DOHH2 (cell line): Measurements from ENCODE around the gene GIPC3.

Experiments used
- EZH2phosphoT487 ChIP-seq: fragments of 200-600 bp; sonication (generic); IDR thresholded peaks from 2 replicates; pipeline ENCODE4 v1.6.1; 2017; ENCODE audit warnings: borderline replicate concordance, mild to moderate bottlenecking, antibody characterized with exemption, low read length, moderate library complexity, mixed read lengths
- TF ChIP-seq, protein P1 (sequence below): fragments of 200-600 bp; sonication (generic); IDR thresholded peaks from one replicate; pipeline ENCODE4 v1.5.1; 2014; ENCODE audit warnings: antibody characterized with exemption, mild to moderate bottlenecking, low read depth, low read length; ENCODE audit not compliant: poor library complexity, severe bottlenecking

DNA sequence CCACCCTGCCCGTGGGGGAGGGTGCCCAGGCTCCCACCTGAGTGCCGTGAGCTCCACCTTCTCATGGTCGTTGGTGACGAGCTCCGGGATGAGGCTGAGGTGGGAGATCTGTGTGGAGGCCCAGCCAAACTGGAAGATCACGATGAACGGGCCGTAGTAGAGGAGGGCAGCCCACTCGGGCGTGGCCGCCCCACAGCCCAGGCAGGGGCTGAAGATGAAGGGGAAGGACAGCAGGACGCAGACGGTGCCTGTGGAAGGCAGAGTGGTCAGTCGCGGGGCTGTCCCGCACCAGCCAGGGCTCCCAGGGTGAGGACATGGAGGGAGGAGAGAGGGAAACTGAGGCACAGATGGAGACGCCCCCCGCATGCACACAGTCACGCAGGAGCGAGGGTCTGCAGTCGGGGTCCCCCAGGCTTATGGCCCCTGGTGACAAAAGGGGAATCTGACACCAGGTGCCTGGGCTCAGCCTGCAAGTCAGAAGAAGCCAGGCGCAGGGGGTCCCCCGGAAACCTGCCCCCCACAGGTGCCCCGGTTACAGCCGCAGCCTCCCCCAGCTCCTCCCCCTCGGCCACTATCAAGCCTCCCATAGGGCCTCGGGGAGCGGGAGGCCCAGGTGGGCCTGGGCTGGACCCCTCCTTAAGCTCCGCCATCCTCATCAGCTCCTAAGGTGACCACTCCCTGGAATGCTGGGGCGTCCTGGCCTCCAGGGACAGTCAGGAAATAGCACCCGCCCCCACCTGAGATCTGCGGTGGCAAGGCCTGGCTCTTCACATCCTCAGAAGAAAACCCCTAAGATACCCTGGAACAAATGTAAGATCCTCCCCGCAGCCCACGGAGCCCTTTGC is 34.1 kb upstream of the GIPC3 start:
- TF ChIP-seq, protein P1, sequence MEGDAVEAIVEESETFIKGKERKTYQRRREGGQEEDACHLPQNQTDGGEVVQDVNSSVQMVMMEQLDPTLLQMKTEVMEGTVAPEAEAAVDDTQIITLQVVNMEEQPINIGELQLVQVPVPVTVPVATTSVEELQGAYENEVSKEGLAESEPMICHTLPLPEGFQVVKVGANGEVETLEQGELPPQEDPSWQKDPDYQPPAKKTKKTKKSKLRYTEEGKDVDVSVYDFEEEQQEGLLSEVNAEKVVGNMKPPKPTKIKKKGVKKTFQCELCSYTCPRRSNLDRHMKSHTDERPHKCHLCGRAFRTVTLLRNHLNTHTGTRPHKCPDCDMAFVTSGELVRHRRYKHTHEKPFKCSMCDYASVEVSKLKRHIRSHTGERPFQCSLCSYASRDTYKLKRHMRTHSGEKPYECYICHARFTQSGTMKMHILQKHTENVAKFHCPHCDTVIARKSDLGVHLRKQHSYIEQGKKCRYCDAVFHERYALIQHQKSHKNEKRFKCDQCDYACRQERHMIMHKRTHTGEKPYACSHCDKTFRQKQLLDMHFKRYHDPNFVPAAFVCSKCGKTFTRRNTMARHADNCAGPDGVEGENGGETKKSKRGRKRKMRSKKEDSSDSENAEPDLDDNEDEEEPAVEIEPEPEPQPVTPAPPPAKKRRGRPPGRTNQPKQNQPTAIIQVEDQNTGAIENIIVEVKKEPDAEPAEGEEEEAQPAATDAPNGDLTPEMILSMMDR: no peak
- TF ChIP-seq EZH2phosphoT487: no peak
